Measurements from ENCODE around the gene RBM48. TPM values are rescaled to one million over a fixed set of nuclear protein-coding genes. Genes with fewer than 3 reads are reported as not detected.

The RBM48 gene
- total RNA-seq, 1 experiment from 2014 or later = 14.6 TPM

GRCh38 chr7:92485267-92485892 lies 43.2 kb upstream of the RBM48 start:
- H3K4me1 ChIP-seq (ENCODE audit: control insufficient read depth in 1 of 2, insufficient read depth in 2 of 2, low read length in 2 of 2) = no peaks in the 10 kb centered on the region
- no peak overlapping the region for H3K4me3 ChIP-seq (replicated peaks in 1 of 2; ENCODE audit: low read depth in 1 of 2, low read length in 2 of 2)
- POLR2A ChIA-PET = no interaction called here
- no peak overlapping the region for H3K4me2 ChIP-seq (ENCODE audit: low read length)
- no peak overlapping the region for H3K27ac ChIP-seq (ENCODE audit: low read depth, low read length)
- CTCF ChIA-PET = no interaction called here
- DNase-seq (ENCODE audit: low read depth, low spot score) (no peak), ATAC-seq (no peak)
- H3K9me2 ChIP-seq (ENCODE audit: insufficient read depth) = no peaks in the 10 kb centered on the region
- BruUV-seq (replicated peaks) = no TSS peak
- TF ChIP-seq CTCF (IDR thresholded peaks at IDR 0.05 in 2 of 3, conservative IDR thresholded peaks at IDR 0.05 in 1 of 3; ENCODE audit: borderline replicate concordance in 1 of 3, insufficient read depth in 1 of 3, low read depth in 2 of 3, low read length in 2 of 3) (no peak), POLR2A (IDR thresholded peaks at IDR 0.05; ENCODE audit: borderline replicate concordance, extremely low read depth, insufficient read depth, insufficient read length) (no peak), EZH2phosphoT487 (IDR thresholded peaks at IDR 0.05; ENCODE audit: borderline replicate concordance) (no peak), RAD21 (IDR thresholded peaks at IDR 0.05; ENCODE audit: low read depth) (no peak), ELF1 (IDR thresholded peaks at IDR 0.05; ENCODE audit: borderline replicate concordance, low read depth) (no peak), CEBPB (IDR thresholded peaks at IDR 0.05; ENCODE audit: low read depth) (no peak), SIN3A (IDR thresholded peaks at IDR 0.05; ENCODE audit: low read depth) (no peak), ZNF274 (IDR thresholded peaks at IDR 0.05; ENCODE audit: low read depth, low read length) (no peak), FOSL1 (IDR thresholded peaks at IDR 0.05; ENCODE audit: low read depth) (no peak), EGR1 (IDR thresholded peaks at IDR 0.05; ENCODE audit: low read depth) (no peak), TCF7L2 (IDR thresholded peaks at IDR 0.05; ENCODE audit: borderline replicate concordance, extremely low read depth, insufficient read depth, insufficient read length) (no peak), JUND (IDR thresholded peaks at IDR 0.05) (no peak), POLR2AphosphoS5 (IDR thresholded peaks at IDR 0.05; ENCODE audit: low read depth, low read length) (no peak), ATF3 (IDR thresholded peaks at IDR 0.05) (no peak), EZH2 (IDR thresholded peaks at IDR 0.05) (no peak), SP1 (IDR thresholded peaks at IDR 0.05; ENCODE audit: low read depth) (no peak), REST (IDR thresholded peaks at IDR 0.05; ENCODE audit: low read depth) (no peak)
- no peaks in the 10 kb centered on the region for H4K20me1 ChIP-seq (ENCODE audit: insufficient read depth)
- no peaks in the 10 kb centered on the region for H3K79me2 ChIP-seq (ENCODE audit: insufficient read depth, low read length)
- H3K9ac ChIP-seq (ENCODE audit: low read length) = no peak overlapping the region
- RAD21 ChIA-PET (ENCODE audit: low non-redundant PET in 1 of 2, low total read pairs in 2 of 2, uncharacterized antibody in 2 of 2, unreplicated experiment in 2 of 2) = no interaction called here
- H3K36me3 ChIP-seq (ENCODE audit: control insufficient read depth in 1 of 2, insufficient read depth in 2 of 2, low read length in 2 of 2) = peaks cover 6 to 22% of the 10 kb centered on the region in 2 experiments; a peak in 2 of 4 replicates
- H2AFZ ChIP-seq (ENCODE audit: low read depth, low read length, poor library complexity, severe bottlenecking) = no peak overlapping the region
- H3K27me3 ChIP-seq (ENCODE audit: insufficient read depth, low read length) = no peaks in the 10 kb centered on the region
- intact Hi-C loops (cut with micrococcal nuclease) = no loop called here
- no peaks in the 10 kb centered on the region for H3K9me3 ChIP-seq (ENCODE audit: control insufficient read depth in 1 of 2, insufficient read depth in 1 of 2, low read depth in 1 of 2, low read length in 2 of 2)

All from HCT116 (cell line).